Measurements from ENCODE around the gene HASPIN.
A peak's percentile ranks its signal among the peaks of the same experiment; 100 is the strongest.

HASPIN gene

GRCh38 chr17:3739422-3740124, 15.9 kb downstream of the HASPIN start:
- no peak for DNase-seq

GRCh38 chr17:3740611-3741073, 16.9 kb downstream of the HASPIN start:
- peak; percentile 77 for DNase-seq

- no peak for DNase-seq
These were observed 20.3 kb downstream of the HASPIN start for GRCh38 chr17:3744014-3744413.

DNA sequence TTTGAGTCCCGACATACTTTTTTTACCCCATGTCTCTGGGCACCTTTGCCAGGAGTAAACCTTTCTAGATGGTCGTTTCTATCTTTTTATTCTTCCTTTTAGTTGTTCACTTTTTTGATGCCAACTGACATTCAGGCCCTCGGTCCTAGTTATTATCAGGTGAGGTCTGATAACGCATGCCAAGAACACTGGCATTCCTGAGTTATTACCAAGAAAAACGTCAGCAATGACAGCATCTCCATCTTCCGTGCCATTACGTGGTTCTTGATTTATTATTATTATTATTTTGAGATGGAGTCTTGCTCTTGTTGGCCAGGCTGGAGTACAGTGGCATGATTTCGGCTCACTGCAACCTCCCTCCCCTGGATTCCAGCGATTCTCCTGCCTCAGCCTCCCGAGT, 21.4 kb downstream of the HASPIN start:
- DNase-seq = no peak

DNA sequence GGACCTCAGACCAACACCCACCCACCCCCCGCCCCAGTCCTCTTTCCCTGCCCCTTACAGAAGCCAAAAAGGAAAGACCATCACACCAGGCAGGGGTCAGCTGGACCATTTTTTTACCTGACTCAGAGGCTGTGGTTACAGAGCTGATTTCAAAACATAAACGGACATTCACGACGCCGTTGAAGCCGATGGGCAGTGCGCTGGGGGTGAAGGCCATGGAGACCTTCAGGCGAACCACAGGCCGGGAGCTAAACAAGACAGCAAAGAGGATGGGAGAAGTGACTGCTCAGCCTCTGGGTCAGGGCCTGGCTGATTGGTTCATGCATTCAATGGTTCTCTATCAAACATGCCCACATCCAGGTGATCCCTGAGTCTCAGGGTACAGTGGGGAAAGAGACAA, 24.1 kb downstream of the HASPIN start:
- DNase-seq = no peak

GRCh38 chr17:3748576-3748975, 24.9 kb downstream of the HASPIN start:
- DNase-seq = no peak

GRCh38 chr17:3750296-3750695, 26.6 kb downstream of the HASPIN start:
- DNase-seq = no peak

DNA sequence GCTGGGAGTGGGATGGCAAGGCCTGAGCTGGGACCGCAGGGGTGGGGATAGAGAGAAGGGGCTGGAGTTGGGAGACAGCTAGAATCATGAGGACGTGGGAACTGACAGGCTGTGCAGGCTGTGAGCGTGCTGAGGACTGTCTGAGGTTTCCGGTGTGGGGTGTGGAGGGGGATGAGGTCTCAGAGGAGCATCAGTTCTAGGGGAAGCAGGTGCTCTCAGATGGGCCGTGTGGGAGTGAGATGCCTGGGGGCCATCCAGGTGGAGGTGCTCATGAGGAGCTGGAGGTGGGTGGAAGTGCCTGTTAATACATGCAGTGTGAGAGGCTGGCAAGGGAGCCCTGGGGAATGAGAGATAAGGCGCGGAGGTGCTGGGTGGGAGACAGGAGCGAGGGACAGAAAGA, 27.2 kb downstream of the HASPIN start:
- DNase-seq = no peak

GRCh38 chr17:3751836-3752235, 28.1 kb downstream of the HASPIN start:
- no peak for DNase-seq

DNA sequence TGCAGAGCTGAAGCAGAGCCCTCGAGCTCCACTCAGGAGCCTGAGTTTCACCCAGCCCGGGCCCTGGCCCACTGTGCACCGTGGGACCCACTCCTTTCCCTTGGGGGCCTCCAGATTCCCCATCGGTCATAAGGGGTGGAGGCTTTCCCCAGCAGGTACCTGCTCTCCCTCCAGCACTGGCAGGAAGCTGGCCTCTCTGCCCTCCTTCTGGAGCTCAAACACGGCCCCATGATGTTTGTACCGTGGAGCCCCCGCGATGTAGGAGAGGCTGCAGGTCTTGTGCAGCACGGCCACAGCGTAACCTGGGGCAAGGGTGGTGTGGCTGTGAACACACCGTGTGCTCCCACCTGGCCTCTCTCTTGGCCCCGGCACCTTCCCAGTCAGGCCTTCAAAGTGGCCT, 29.9 kb downstream of the HASPIN start:
- no peak for DNase-seq

DNA sequence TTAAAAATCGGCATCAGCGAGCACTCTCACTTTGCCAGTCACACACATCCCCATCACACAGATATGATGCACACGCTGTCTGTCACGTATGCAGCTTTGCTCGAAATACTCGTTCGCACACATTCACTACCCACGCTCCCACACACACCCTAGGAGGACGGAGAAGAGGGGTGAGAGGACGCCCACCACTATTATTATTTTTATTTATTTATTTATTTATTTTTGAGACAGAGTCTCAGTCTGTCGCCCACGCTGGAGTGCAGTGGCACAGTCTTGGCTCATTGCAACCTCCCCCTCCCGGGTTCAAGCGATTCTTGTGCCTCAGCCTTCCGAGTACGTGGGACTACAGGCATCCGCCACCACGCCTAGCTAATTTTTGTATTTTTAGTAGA, 30.4 kb downstream of the HASPIN start:
- DNase-seq = no peak

GRCh38 chr17:3754458-3755334, 31.0 kb downstream of the HASPIN start:
- DNase-seq = no peak

- DNase-seq = no peak
These were observed 31.8 kb downstream of the HASPIN start for GRCh38 chr17:3755335-3756030.

DNA sequence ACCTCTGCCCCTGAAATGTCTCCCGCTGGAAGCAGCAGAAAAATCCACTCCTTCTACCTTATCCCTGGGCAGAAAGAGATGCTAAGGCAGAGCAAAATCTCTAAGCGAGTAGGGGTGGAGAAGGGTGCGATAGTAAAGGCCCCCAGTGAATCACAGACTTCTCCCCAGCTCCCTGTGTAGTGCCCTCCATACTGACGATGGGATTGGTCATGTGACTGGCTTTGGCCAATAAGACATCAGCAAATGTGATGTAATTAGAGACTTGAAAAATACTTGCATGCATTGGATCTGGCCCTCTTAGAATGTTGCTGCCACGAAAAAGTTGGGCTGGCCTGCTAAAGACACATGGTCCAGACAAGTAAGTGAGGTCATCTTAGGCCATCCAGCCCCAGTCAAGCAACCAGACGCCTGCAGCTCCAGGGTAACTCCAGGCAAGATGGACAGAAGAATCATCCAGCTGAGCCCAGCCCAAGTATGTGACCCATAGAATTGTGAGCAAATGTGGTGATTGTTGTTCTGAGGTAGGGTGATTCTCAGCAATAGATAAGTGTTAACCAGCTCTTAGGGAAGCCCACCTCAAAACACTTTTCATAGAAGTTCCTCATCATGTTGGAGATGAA, 36.0 kb downstream of the HASPIN start:
- no peak for DNase-seq

DNA sequence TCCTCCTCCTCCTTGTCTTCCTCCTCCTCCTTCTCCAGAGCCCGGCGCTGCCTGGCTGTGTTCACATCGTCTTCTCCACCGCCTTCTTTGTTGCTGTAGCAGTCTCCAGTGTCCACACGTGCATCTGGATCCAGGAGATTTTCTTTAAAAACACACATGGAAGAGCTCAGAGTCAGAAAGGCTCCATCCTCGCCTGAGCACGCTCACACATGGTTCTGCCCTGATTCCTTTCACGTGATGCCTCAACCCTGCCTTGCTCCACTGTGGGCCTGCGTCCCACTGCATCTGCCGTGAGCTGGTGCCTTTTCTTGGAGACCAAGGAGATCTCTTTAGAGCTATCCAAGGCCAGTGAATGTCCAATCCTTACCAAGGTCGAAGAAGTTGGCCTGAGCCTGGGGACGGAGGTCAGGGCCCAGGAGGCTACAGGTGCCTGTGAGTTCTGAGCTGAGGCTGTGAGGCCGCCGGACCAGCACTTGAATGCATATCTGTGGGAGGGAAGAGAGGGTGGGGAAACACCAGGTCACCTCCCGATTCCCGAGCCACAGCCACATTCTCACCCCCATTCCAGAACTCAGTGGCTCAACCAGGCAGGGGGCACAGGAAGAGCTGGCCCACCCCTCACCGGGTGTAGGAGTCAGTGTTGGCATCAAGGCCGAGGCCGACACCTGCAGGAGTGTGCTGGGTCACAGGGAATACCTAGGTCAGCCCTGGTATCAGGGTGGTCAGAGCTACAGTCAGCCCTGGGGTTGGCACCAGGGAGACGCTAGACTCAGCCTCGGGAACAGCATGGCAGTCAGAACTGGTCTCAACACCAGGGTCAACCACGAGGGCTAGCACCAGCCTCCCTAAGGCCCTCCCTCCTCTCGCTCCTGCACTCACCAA, 37.6 kb downstream of the HASPIN start:
- DNase-seq = no peak

GRCh38 chr17:3761918-3762380, 38.2 kb downstream of the HASPIN start:
- DNase-seq = no peak

DNA sequence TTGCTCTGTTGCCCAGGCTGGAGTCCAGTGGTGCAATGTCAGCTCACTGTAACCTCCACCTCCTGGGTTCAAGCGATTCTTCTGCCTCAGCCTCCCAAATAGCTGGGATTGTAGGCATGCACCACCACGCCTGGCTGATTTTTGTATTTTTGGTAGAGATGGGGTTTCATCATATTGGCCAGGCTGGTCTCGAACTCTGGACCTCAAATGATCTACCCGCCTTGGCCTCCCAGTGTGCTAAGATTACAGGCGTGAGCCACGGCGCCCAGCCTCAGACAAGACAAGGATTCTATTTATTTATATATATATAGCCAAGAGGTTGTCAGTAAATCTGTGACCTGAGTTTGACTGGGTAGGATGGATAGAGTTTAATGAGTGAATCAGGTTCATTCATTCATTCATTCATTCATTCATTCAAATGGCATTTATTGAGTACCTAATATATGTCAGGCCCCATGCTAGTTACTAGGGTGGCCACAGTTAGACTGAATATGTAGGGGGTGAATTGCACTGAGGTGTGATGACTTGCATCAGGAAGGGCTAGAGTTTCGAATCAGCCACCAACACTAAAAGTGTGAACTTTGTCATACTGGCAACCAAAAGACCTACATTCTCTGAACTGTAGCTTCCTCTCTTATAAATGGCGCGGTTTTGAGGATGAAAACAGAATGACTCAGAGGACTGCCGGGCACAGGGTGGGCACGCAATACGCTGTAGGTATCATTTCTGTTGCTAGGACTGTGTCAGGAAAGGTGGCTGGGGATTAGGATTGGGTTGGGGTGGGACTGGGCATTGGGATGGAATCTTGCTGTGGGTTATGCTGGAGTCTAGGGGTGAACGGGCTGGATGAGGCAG, 39.4 kb downstream of the HASPIN start:
- DNase-seq = peak; percentile 48

DNA sequence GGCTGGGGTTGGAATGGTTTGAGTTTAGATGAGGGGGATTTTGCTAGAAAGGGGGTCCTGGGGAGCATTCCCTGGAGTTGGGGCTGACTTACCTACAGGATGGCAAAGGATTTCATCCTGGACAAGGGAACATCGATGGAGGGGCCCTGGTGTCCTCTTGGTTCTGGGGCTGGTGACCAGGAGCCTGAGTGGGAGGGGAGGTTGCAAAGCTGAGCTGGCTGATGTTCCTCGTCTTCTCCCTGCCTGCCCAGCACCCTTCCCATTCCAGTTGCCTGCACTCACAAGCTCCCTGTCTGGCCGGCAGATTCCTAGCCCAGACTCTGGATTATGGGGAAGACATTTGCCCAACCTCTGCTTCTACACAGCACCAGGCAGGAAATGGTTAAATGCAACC, 40.1 kb downstream of the HASPIN start:
- no peak for DNase-seq

GRCh38 chr17:3765981-3766380, 42.3 kb downstream of the HASPIN start:
- DNase-seq = no peak

DNA sequence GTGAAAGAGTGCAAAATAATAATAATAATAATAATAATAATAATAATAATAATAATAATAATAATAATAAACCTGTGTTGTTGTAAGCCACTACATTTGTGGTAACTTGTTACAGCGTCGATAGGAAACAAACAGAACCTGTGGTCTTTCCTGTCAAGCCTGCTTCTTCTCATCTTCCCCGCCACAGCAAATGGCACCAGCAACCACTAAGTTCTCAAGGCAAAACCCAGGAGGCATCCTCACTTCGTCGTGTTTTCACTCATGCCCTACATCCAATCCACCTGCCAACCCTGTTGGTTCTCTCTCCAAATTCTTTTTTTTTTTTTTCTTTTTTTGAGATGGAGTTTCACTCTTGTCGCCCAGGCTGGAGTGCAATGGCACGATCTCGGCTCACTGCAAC, 43.1 kb downstream of the HASPIN start:
- no peak for DNase-seq

DNA sequence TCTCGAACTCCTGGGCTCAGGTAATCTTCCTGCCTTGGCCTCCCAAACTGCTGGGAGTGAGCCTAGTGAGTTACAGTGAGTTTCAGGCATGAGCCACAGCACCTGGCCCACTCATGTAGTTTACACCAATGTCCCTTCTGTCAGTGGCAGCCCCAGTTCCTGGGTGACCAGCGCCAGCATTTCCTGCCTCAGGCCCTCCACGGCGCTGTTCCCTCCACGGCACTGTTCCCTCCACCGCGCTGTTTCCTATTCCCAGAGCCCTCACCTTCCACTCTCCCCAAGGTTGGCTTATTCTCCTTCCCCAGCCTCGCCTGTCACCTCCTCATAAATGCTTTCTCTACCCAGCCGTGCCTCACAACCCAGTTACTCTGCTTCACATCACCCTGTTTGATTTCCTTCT, 44.6 kb downstream of the HASPIN start:
- DNase-seq = no peak

Data from inflammatory macrophage treated with lipopolysaccharide for 4 hours (primary cell).